Activated naive CD4-positive, alpha-beta T cell treated with Interleukin-2 at 50 U/mL for 16 hours (primary cell): ENCODE results near the gene GALNT9.

ENCODE experiments used
- DNase-seq: peaks from one replicate; pipeline ENCODE4 v3.0.0-alpha.2; 2020

The GALNT9 gene

GRCh38 chr12:132211326-132211725 is 118.1 kb downstream of the GALNT9 start:
- DNase-seq = no peak

DNA sequence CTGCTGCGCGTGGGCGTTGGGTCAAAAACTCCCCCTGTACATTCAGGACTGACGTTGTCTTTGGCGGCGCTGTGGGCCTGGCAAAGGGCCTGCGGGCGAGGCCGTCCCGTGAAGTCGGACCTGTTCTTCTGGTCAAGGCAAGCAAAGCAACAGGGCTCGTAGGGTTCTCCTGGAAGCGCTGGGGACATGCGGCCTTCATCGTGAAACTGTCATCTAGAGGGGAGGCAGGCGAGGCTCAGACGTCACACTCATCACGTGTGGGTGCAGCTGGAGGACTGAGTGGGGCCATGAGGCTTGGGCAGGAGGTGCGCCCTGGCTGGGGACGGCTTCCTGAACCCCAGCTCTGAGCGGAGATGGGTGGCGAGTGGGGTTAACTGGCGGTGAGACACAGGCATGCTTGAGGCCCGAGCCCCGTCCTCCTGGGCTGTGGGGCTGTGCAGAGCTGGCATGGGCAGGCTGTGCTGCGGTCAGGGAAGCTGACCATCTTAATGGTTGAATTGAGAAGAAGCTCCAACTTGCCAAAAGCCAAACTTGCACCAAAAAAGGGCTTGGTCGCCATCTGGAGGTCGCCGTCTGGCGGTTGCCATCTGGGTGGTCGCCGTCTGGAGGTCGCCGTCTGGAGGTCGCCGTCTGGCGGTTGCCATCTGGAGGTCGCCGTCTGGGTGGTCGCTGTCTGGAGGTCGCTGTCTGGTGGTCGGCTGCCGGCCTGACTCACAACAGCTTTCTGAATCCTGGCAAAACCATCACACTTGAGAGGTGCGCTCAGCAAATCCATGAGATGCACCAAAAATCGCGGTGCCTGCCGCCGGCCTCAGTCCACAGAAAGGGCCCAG is 119.0 kb downstream of the GALNT9 start:
- no peak for DNase-seq

DNA sequence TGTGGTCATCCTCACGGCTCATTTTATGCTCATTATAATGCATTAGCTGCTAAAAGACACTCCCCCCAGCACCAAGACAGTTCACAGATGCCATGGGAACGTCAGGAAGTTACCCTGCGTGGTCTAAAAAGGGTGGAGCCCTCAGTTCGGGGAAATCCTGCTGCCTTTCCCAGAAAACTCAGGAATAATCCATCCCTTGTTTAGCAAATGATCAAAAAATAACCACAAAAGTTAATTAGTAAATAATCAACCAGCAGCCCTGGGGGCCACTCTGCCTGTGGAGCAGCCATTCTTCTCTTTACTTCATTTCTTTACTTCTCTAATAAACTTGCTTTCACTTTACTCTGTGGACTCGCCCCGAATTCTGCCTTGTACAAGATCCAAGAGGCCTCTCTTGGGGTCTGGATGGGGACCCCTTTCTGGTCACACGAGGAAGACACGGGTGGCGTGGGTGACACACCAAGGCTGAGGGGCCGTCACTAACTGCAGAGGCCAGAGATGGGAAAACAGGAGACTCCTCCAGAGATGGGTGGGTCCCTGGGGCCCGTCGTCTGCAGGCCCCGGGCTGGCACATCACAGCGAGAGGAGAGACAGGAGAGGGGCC is 119.7 kb downstream of the GALNT9 start:
- DNase-seq = no peak

- no peak for DNase-seq
These were observed 121.1 kb downstream of the GALNT9 start for GRCh38 chr12:132208153-132208823.

DNA sequence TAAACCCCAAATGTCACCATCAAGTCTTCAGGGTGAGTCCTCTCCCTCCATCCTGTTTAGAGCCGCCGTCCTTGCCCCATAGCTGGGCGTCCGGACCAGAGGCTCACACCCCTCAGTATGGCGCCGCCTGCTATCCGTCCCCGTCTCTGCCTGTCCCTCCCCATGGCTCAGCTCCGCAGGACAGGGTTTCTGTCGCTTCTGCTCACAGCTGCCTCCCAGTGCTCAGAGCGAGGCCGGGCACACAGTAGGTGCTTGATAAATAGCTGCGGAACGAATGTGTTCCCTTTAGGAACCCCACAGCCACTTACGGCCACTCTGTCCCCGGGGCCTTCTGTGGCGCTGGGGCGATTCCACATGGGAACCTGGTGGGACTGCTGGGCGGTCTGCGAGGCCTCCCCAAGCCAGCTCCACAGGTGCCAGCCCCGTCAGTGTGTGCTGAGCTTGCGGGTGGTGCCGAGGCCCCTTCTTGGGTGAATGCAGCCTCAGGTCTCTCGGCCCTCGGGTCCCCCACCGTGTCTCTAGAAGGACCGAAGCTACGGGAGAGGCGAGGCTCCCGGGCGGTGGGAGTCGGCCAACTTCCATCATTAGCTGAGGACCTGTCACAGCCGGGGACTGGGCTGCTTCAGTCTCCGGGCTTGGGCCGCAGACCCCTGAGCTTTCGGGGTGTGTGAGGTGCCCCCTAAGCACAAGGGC is 122.2 kb downstream of the GALNT9 start:
- DNase-seq = no peak

DNA sequence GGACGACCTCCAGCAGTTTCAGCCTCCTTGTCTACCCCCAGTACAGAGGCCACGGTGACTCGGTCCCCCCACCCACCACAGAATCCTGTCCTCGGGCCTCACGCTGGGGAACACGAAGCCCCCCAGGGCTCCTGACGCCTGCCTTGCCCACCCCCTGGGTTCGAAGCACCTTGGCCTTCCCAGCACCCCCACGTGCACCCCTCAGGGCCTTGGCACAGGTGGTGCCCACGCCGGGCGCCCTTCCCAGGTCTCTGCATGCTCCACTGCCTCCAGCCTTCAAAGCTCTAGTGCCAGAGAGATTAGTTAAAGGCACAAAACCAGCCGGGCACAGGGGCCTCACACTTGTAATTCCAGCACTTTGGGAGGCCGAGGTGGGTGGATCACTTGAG is 123.3 kb downstream of the GALNT9 start:
- DNase-seq = no peak

- no peak for DNase-seq
These were observed 123.9 kb downstream of the GALNT9 start for GRCh38 chr12:132205271-132206045.

- no peak for DNase-seq
These were observed 124.6 kb downstream of the GALNT9 start for GRCh38 chr12:132204793-132205270.

DNA sequence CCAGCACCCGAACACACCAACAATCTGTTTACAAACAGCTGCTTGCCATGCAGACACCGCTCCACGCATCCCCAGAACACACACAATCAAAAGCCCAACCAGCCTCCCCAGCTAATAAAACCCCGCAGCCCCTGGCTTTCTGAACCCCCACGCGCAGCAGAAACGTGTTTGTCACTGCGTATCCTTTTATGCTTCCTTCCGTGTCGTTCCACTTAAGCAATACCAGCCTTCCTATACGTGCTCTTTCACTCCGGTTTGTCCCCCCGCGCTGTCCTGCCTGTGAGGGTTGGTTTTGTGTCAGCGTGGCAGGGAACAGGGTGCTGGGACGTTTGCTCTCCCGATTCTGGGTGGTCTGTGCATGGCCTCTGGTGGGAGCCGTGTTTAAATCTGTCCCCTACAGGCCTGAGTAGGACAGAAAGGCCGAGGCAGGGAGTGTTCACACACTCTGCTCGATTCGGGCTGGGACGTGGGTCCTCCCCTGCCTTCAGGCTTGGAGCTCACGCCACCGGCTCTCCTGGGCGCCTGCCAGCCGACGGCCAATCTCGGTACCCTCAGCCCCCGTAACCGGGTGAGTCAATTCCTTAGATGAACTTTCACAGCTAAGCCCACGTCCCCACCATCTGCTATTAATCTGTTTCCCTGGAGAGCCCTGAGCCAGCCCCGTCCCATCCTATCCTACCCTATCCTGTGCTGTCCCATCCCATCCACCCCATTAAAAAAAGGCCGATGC is 125.2 kb downstream of the GALNT9 start:
- no peak for DNase-seq

DNA sequence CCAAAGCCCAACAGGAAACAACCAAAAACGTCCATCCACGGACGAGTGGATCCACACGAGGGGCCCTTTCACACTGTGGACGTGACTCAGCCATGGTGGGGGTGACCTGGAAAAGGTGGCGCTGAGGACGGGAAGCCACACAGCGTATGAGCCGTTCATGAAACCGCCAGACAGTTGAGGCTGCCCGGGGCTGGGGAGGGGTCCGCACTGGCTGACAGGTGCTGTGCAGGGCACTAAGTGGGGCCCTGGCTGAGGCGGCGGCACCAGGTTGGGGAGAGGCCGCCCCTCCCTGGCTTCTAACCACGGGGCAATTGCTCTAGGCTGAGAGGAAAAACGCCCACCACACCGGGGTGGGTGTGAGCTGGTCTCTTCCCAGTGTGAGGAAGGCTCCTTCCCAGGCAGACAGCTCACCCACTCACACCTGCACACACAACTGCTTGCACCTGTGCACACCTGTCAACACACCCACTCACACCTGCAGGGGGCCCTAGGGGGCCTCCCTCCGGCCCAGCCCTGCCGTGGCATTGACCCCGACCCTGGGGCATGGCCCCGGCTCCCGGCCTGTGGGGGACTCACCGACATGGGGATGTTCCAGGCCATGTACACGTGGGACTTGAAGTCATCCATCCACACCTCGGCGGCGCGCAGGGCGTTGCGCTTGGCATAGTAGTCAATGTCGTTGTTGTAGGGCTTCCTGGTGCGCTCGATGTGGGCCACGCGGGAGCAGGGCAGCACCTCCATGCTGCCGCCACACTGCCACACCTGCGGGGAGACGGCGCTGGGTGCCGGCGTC is 126.3 kb downstream of the GALNT9 start:
- DNase-seq = no peak

DNA sequence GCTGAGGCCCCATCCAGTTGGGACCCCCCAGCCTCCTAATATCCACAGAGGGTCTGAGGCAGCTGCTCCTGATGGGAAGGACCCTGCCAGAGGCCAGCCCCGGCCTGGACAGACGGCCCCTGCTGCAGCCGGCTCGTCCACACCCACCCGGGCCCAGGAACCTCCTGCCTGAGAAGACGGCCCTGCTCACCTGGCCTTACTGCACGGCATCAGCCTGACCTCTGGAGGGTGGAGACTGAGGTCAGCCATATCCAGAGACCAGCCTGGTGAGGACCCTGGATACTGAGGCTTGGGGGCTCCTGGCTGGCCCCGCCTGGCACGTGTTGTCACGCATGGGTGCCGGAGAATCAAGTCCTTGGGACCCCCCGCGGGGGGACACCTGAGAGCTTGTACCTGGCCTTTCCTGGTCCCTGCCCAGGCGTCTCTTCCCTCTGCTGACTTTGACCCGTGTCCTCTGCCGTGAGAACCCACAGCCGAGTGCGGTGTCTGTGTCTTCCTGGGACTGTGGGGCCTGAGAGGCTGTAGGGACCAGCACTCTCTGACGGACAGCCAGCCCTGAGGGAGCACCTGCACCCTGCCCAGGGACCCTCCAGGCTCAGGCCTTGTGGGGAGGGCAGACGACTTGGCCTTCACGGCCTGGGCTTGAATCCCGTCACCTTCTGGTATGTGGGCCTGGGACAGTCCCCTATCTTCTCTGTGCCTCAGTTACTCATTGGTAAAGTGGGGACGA is 127.8 kb downstream of the GALNT9 start:
- no peak for DNase-seq

DNA sequence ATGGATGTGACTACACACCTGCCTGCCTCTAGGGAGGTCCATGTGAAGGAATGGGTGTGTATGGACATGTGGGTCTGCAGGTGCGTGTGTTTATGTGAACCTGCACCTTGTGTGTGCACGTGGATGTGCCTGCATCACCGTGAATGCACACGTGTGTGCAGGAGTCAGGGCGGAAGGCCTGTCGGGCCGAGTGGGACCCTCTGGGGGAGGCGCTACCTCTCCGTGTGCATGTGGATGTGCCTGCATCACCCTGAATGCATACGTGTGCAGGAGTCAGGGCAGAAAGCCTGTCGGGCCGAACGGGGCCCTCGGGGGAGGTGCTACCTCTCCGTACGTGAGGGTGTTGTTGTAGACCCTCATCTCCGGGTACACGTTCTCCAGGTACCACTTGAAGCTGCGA is 128.6 kb downstream of the GALNT9 start:
- no peak for DNase-seq

DNA sequence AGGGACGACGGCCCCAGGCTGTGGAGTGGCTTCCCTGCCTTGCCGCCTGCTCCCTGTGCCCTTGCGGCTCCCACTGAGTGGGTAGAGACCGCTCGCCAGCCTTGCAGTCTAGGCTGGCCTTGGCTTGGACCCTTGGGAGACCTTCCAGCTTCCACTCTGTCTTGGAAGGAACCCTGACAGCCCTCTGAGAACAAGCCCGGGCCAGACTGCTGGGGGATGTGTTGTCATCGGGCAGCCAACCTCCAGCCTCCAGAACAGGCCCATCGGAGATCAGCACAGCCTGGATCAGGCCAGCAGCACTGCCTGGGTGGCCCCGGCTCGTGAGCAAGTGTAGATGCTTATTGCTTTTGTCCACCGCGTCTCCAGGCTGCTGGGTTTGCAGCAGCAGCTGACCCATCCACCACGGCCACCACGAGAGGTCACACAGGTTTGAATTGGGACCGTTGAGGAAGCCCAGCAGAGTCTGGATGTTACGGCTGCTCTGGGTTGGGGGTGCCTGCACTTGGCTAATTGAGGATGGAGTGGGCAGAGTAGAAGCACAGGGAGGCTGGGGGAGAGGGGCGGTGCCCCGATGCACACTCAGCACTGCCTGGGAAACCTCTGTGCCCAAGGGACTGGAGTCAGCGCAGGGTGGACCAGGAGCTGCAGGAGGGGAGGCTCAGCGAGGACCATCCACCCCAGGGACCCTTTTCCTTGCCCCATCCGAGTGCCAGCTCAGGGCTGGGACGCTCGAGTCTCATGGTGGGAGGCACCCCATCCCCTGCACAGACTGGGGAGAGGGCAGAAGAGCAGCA is 129.7 kb downstream of the GALNT9 start:
- DNase-seq = no peak

GRCh38 chr12:132199101-132199500 is 130.3 kb downstream of the GALNT9 start:
- DNase-seq = no peak

- no peak for DNase-seq
These were observed 131.6 kb downstream of the GALNT9 start for GRCh38 chr12:132197581-132198354.

GRCh38 chr12:132196873-132197390 is 132.5 kb downstream of the GALNT9 start:
- DNase-seq = no peak

GRCh38 chr12:132196038-132196872 is 133.1 kb downstream of the GALNT9 start:
- DNase-seq = no peak
